Fibroblast of mammary gland (primary cell): ENCODE measurements around the gene MAPRE2.
"Not testable (repeated sequence)": the region's sequence is repeated elsewhere in the genome, so short reads cannot be mapped to it uniquely, and the experiment has no call there.

Source experiments
- DNase-seq: peaks from one replicate; pipeline ENCODE4 v3.0.0-alpha.2; 2010; ENCODE audit warnings: low read depth
- H3K4me3 ChIP-seq: 2 replicates; pipeline ENCODE4 v1.5.1; 2011; ENCODE audit warnings: low read depth, mild to moderate bottlenecking, low read length, moderate library complexity; ENCODE audit not compliant: control insufficient read depth
- CTCF ChIP-seq: conservative IDR thresholded peaks from 2 replicates; pipeline ENCODE4 v1.5.1; 2011; ENCODE audit warnings: low read depth, low read length, inconsistent platforms; ENCODE audit not compliant: control insufficient read depth, insufficient read depth

Gene MAPRE2

GRCh38 chr18:35164133-35164532 is 122.9 kb downstream of the MAPRE2 start:
- TF ChIP-seq CTCF: no peak
- no peak overlapping the region for H3K4me3 ChIP-seq
- no peak for DNase-seq

- no peak for DNase-seq
These were observed 126.1 kb downstream of the MAPRE2 start for GRCh38 chr18:35167332-35167731.

GRCh38 chr18:35167857-35168256 is 126.6 kb downstream of the MAPRE2 start:
- no peak for TF ChIP-seq CTCF
- DNase-seq: no peak
- H3K4me3 ChIP-seq: no peak overlapping the region

More at GRCh38 chr18:35167332-35167731, 126.1 kb downstream of the MAPRE2 start:
- no peak overlapping the region for H3K4me3 ChIP-seq
- no peak for TF ChIP-seq CTCF

- DNase-seq, H3K4me3 ChIP-seq: not testable (repeated sequence)
These were observed 129.1 kb downstream of the MAPRE2 start for GRCh38 chr18:35170323-35170722.

GRCh38 chr18:35171315-35171987 is 130.2 kb downstream of the MAPRE2 start:
- peak; percentile 10 for DNase-seq
- no peak for TF ChIP-seq CTCF
- H3K4me3 ChIP-seq: no peak overlapping the region

- TF ChIP-seq CTCF: no peak
- H3K4me3 ChIP-seq: no peak overlapping the region
- no peak for DNase-seq
These were observed 130.8 kb downstream of the MAPRE2 start for GRCh38 chr18:35172009-35172408.

- DNase-seq: no peak
- TF ChIP-seq CTCF: no peak
- H3K4me3 ChIP-seq: no peak overlapping the region
These were observed 131.3 kb downstream of the MAPRE2 start for GRCh38 chr18:35172451-35173035.
